GM03348 (cell line): Measurements from ENCODE around the gene CEP85L.

Experiments
- DNase-seq: peaks from one replicate; pipeline ENCODE4 v3.0.0; 2012; ENCODE audit warnings: low spot score

The CEP85L gene

DNA sequence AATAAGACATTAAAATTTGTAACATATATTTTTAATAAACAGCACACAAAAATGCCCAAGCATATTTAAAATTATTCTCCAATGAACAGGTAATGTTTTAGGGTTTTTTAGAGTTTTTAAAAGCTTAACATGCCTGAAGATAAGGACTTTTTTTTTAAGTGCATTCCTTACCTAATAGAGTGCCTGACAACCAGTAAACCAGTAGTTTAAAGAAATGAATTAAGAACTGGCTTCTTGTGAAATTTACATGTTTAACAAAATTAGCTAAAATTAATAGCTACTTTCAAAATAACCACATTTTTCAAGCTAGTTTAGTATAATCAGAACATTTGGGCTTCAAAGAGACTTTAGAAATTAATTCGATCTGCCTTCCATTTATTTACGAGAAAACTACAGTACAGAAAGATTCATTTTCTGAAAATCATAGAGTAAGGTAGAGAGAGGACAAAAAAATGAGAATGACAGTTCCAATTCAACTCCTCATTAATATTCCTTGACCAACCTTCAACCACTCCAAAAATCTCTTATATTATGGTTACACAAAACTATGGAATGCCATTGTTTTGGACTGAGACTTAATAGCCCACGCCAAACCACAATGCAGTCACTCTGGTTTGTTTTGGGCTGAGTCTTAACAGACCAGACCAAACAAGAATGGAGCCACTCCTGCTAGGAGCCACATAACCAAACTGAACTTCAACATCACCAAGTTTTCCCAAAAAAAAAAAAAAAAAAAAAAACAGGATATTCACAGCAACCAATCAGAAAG, 109.0 kb downstream of the CEP85L start:
- DNase-seq, result peak; percentile 65

DNA sequence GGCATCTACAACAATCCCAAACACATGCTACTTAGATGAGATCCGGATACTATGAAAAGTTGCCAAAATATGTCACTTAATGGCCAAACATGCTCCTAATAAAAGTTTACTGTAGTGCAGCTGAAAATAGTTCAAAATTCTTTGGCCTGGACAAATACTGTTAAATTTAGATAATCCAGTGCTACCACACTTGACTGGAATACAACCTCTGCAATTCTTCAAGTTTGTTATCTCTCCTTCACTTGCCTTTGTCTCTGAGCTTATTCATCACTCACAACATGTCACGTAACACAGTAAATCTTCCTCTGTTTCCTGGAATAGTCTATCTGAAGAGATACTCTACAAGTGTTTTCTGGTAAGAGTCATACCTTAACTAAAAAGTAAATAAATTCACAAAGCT, 113.8 kb downstream of the CEP85L start:
- peak; percentile 40 for DNase-seq

DNA sequence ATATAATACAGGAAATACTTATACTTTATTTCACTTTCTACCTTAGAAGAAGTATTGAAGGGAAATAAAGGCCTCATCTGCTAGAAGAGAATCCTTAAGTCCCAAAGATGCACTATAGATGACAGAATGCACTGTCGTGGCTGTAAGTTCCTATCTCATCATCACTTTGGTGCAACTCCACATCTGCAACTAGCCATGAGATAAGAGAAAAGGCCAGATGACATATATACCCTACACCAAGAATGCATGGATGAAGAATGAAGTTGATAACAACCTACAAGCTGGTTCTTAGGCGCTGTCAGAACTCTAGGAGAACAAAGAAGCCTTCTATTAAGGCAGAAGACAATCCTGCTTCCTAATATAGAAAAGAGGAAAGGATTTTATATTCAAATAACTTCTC, 114.9 kb downstream of the CEP85L start:
- DNase-seq, result no peak

DNA sequence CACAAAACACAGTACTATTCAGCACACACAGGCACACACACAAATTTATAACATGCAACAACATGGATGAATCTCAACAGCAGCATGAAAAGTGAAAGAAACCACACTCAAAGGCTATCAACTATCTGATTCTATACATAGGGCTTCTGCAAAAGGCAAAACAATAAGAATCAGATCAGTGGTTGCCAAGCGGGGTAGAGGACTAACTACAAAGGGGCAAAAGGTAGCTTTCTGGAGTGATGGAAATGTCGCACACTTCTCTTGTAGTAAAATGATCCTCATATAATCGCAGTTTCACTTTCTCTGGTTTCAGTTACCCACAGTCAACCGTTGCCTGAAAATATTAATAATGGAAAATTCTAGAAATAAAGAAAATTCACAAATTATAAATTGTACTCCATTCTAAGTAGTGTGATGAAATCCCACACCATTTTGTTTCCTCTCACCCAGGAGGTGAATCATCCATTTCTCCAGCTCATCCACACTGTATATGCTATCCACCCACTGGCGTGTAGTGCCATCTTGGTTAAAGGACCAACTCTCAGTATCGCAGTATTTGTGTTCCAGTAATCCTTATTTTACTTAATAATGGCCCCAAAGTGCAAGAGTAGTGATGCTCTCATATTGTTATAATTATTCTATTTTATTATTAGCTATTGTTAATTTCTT, 116.1 kb downstream of the CEP85L start:
- DNase-seq, result no peak

DNA sequence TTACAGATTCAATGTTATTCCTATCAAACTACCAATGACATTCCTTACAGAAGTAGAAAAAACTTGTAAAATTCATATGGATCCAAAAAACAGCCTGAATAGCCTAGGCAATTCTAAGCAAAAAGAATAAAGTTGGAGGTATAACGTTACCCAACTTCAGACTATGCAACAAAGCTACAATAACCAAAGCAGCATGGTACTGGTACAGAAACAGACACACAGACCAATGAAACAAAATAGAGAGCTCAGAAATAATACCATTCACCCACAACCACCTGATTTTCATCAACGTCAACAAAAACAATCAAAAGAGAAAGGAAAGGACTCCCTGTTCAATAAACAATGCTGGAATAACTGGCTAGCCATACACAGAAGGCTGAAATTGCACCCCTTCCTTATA, 120.4 kb downstream of the CEP85L start:
- no peak for DNase-seq

DNA sequence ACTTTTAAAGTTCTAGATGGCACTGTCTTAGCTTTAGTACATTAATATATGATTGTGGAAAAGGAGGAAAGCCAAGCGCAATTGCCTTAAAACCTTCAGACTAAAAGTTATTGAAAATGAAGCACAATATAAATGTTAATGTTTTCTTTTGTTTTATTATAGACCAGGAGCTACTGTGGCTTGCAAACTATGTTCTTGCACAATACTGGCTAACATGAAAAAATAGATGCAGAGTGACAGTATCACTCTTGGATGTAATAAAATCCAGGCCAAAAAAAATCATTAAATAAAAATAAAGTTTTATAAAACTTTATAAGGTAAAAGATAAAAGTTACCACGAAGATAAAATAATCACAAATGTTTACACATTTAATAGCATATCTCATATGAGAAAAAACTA, 121.6 kb downstream of the CEP85L start:
- peak; percentile 19 for DNase-seq

DNA sequence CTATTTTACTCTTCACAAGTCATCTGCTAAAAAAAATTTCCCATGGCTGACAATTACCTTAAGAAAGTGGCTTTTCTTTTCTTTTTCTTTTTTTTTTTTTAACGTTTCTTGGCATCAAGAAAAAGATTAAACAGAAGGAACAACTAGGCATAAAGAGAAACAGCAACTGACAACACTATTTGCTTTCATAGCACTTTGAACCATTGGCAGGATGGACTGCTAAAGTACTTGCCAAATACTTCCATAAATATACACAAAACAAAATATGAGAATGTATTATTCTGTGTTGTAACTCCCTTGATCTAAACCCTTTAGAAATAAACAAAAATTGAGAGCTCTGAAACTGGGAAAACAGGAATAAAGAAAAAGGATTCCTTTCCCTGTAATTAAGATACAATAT, 123.3 kb downstream of the CEP85L start:
- DNase-seq, result no peak

DNA sequence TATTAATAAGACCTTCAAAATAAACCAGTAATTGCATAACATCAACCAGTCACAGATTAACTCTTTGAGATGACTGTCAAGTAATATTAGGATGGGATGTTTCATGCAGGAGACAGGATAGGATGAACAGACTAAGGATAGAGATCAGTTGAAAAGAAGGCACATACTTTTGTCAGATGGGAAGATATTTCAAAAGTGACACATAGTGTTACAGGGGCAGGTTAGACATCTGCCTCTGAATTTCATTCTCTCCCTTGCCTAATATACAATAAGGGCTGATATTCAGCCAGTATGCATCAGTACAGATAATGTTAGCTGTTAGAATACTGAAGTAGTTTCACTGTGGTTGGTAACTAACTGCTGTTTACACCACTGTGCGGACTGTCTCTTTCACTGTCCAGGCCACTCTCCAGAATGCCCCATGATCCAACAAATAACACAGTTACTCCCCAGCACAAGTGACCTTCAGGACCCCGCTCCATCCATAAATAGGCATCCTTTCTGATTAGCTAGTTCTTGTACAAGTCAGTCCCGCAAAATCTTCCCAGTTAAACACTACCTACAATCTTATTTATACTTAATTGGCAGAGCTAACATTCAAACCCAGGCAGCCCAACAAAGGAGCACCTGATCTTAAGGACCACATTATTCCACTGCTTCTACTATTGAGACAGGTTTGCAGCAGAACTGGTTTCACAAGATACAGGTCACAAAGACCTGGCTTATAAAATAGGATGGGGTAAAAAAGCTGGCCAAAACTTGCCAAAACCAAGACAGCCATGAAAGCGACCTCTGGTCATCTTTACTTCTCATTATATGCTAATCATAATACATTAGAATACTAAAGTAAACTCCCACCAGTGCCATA, 125.2 kb downstream of the CEP85L start:
- no peak for DNase-seq

DNA sequence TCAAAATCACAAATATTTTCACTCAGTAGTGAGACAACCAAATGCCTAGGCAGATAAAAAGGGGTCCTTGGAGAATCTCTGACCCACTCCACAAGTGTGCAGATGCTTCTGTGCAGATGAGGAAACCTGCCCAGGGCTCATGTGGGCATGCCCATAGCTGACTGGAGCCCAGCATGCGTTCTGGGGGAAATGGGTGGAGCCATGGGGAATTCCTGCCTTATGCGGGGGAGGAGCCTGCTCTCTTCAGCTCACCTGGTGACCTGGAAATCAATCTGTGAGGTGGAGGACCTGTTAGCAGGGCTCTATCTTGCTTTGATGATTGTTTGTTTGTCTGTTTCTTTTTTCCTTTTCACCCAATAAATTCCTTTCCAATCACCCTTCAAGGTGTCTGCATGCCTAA, 126.7 kb downstream of the CEP85L start:
- DNase-seq, result no peak

DNA sequence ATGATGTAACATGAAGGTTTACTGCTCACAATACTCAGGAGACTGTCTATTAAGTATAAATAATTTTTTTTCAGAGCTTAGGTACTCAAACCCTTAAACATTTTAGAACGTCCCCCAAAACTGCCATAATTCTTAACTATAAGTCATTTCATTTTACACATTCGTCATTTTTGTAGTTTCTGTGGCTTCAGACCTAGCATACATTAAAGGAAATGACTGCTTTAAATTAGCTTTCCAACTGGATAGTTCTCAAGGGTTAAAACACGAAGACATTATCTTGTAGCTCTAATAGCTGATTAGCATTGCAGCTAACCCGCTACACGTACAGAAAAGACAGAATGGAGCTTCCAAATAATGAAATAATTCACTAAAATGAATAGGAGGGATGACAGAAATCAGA, 128.2 kb downstream of the CEP85L start:
- DNase-seq, result no peak

DNA sequence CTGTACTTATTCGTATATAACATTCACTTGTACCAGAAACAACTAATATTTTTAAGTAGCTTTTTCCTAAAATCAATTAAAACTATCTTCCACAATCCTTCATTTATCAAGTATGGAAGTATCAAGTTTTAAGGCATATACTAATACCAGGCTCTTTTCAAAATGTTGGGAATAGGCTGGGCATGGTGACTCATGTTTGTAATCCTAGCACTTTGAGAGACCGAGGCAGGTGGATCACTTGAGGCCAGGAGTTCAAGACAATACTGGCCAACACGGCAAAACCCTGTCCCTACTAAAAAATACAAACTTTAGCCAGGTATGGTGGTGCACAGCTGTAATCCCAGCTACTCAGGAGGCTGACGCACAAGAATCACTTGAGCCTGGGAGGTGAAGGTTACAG, 129.0 kb downstream of the CEP85L start:
- no peak for DNase-seq

DNA sequence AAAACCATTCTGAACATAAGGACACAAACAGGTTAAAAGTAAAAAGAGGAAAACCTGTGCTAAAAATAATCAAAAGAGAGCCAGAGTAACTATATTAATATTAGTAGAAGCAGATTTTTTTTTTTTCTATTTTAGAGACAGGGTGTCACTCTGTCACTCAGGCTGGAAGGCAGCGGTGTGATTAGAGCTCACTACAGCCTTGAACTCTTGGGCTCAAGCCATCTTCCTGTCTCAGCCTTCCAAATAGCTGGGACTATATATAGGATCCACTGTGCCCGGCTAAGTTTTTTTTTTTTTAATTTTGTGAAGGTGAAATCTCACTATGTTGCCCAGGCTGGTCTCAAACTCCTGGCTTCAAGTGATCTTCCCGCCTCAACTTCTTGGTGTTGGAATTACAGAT, 136.7 kb downstream of the CEP85L start:
- DNase-seq, result no peak

DNA sequence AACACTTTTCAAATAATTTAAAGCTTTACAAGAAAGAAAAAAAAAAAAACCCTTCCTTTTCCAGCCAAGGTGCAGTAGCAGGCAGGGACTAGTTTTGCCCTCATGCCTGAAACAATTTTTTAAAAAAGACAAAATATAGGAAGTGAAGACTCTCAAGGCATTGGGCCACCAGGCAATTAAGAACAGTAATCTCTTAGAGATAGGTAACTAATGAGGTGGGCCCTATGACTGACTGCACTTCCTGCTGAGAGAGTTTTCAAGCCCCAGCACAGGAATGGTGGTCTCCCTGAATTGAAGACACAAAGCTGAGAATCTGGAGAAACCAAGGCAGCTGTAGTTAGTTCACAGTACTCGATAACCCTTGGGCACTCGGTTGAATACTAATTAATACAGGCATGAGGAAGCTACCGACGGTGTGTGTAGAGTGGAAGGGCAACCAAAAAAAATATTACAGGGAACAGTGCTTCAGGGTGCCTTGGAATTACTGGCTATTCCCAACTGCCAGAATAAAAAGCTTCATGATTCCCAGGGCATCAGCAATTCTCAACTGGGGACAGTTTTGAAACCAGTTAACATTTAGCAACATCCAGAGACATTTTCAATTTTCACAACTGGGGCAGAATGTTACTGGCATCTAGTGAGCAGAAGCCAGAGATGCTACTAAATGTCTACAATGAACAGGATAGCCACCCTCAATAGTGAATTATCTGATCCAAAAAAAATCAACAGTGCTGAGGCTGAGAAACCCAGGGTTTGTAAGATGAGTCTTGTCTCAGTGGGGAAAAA, 139.3 kb downstream of the CEP85L start:
- DNase-seq, result no peak

DNA sequence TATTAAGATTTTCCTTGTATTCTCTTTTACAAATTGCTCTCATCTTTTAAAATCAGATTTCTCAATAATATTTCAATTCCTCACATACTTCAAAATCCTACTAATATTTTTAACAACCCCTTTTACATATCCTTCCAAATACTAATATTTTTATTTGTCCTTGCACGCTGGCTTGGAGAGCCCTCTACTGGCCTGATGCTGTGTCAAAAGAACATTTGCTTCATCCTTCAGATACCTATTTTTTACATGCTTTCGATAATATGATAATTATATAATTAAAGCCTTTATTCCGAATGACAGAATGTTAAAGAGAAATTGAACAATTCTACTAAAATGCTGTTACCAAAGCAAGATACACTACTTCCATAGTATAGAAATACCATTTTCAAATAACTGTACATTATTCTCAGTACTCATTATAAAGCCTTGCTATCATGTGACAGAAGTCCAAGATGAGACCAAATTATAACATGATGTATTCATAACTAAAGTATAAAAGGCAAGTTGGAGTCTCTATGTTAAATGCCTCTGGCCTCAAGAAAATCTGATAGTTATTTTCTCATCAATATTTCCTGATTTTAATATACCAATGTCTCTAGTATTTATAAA, 142.3 kb downstream of the CEP85L start:
- peak; percentile 36 for DNase-seq

DNA sequence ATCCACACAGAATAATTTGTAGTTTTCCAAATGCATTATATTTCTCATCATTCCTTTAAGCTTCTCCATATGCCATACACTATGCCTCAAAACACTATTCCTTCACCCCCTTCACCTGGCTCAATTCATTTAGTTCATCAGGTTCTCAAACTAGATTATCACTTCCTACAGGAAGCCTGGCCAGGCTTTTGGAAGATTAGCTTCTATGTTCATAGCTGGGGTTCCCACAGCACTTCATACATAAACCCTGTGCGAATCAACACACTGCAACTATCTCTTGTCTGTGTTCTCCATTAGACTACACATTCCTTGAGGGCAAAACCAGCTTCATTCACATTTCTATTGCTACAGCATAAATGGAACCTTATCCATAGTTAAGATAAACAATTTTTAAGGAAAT, 143.8 kb downstream of the CEP85L start:
- DNase-seq, result no peak

DNA sequence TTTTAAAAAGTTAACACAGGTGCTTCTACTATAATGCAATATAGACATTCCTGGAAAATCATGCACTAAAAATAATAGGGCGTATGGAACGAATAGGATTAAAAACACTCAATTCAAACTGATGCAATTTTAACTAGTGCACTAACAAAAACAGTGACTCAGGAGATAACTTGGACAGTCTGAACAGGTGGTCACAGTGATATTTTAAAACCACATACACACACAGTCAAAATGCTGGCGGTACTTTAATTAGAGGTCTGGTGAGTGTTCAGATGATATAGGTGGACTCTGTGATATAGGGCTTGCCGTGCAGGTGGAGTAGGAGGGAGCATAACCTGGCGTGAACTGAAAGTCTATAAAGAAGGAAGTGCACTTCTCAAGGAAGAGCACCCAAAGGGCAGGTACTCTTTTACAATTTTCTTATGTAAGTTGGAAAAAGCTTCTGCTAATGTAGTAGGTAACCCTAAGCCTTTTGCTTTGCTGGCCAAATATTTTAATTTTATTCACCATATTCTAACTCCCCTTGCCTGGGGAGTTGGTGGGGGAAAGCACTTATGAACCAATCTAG, 145.2 kb downstream of the CEP85L start:
- DNase-seq, result no peak

DNA sequence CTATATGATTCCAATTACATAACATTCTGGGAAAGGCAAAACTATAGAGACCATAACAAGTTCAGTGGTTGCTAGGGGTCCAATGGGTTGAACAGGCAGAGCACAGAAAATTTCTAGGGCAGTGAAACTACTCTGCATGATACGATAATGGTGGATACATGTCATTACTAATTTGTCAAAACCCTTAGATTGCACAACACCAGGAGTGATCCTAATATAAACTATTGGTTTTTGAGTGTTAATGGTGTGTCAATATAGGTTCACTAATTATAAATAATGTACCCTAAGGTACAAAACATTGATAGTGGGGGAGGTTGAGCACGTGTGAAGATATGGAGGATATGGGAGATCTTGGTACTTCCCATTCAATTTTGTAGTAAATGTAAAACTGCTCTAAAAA, 145.7 kb downstream of the CEP85L start:
- no peak for DNase-seq

DNA sequence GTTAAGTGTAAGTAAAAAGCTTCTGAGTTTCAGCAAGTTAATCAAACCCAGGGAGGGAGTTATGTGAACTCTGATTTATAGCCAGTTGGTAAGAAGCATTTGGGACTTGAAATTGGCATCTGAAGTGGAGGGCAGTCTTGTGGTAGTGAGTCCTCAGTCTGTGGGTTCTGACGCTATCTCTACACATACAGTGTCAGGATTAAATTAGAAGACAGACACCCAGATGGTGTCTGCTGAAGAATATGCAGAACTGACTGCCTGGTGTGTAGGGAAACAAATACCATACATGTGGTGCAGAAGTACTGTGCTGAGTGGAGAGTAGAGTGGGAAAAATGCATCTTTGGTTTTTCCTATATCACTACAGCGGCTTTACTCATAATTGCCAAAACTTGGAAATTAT, 146.8 kb downstream of the CEP85L start:
- DNase-seq, result no peak

DNA sequence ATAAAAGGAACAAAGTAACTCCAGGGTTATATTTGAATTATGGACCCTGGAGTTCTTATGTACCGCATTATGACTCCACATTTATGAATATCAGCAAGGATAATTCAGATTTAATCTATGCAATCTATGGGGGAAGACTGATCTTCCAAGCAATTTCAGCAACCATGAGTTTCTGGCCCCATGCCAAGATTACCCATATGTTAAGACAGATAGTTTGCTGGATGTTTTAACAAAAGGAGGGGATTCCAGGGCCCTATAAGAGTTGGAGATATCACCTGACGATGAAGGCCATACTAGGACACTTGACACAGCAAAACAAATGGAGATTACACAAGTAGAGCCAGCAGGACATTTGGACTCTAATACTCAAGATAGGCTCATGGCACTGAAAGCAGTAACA, 149.2 kb downstream of the CEP85L start:
- no peak for DNase-seq

DNA sequence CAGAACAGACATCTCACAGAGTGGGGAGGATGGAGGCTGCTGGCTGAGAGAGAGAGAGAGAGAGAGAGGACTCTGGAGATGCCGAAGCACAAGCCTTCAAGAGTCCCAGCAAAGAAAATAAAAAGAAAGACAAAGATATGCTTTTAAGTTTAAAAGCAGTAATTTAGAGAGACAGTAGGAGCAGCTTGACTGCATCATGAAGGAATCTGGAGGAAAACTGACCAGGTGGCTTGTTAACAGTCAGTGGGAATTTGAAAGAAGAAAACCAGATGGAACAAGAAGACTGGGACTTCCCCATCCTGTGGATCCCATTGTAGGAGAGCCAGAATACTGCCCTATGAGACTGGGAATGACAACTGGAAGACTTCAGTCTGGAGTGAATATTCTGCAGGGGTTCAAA, 149.6 kb downstream of the CEP85L start:
- DNase-seq, result no peak

DNA sequence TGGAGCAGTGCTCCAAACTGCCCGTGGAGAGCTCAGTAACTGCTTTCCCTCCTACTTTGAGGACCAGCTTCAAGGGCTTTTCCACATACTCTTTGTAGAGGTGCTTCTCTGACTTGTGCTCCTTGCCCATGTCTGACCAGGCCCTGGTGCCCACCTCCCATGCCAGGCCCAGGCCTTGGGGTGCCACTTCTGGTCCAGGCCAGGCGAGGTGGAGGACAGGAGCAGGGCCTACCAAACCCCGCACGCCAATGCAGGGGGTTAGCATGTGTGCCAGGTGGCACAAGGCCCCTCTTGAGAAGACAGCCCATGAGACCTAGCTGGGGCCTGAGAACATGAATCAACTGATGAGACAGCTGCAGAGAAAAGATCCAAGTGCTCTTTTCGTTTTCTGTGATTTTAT, 150.3 kb downstream of the CEP85L start:
- DNase-seq, result no peak
